Mesodermal cell (in vitro differentiated cells): ENCODE results near the gene FBXW11.

ENCODE experiments used
- H3K27ac ChIP-seq: 2 replicates; pipeline ENCODE4 v1.7.0; 2013; ENCODE audit warnings: mild to moderate bottlenecking, low read depth, low read length, moderate library complexity; ENCODE audit not compliant: severe bottlenecking
- H3K36me3 ChIP-seq: 2 replicates; pipeline ENCODE4 v1.7.1; 2013; ENCODE audit warnings: mild to moderate bottlenecking, low read length, moderate library complexity; ENCODE audit not compliant: control insufficient read depth, insufficient read depth
- H3K4me1 ChIP-seq: one replicate; pipeline ENCODE4 v1.7.1; 2013; ENCODE audit warnings: mild to moderate bottlenecking, low read length; ENCODE audit not compliant: insufficient read depth, control insufficient read depth, poor library complexity, severe bottlenecking
- H3K4me3 ChIP-seq: 2 replicates; pipeline ENCODE4 v1.7.0; 2013; ENCODE audit warnings: low read length, control low read depth, mild to moderate bottlenecking; ENCODE audit not compliant: insufficient read depth, poor library complexity, severe bottlenecking; ENCODE audit errors: extremely low read depth
- H3K9me3 ChIP-seq: 2 replicates; pipeline ENCODE4 v1.7.1; 2013; ENCODE audit warnings: mild to moderate bottlenecking, low read length, moderate library complexity; ENCODE audit not compliant: control insufficient read depth
- WGBS, 2 experiments: methylation state at CpG; one replicate each; pipeline ENCODE4 v1.1.5; 2013; ENCODE audit warnings: missing lambda C conversion rate in 2 of 2; ENCODE audit not compliant: insufficient coverage in 2 of 2; 5-methylcytosine and 5-hydroxymethylcytosine counted together

The FBXW11 gene

GRCh38 chr5:171851251-171851650 is 155.2 kb downstream of the FBXW11 start:
- no peak overlapping the region for H3K4me3 ChIP-seq
- no peak overlapping the region for H3K27ac ChIP-seq
- H3K9me3 ChIP-seq: no peaks in the 10 kb centered on the region
- WGBS, 2 experiments: 83 to 100% methylated on average over 1 of the region's 1 CpG
- peaks cover 4% of the 10 kb centered on the region for H3K36me3 ChIP-seq
- H3K4me1 ChIP-seq: no peaks in the 10 kb centered on the region

GRCh38 chr5:171850324-171850947 is 156.0 kb downstream of the FBXW11 start:
- Histone ChIP-seq H3K4me1 (no peaks in the 10 kb centered on the region), H3K27ac (no peak overlapping the region), H3K36me3 (no peaks in the 10 kb centered on the region), H3K4me3 (no peak overlapping the region), H3K9me3 (no peaks in the 10 kb centered on the region)
- WGBS, 2 experiments: 57 to 84% methylated on average over 2 to 5 of the region's 9 CpGs

- no peak overlapping the region for H3K27ac ChIP-seq
- WGBS, 2 experiments: 92 to 98% methylated on average over 6 to 10 of the region's 14 CpGs
- H3K36me3 ChIP-seq: no peaks in the 10 kb centered on the region
- H3K9me3 ChIP-seq: no peaks in the 10 kb centered on the region
- H3K4me1 ChIP-seq: no peaks in the 10 kb centered on the region
- H3K4me3 ChIP-seq: no peak overlapping the region
Measured at GRCh38 chr5:171849585-171850323, 156.7 kb downstream of the FBXW11 start.

GRCh38 chr5:171848911-171849520 is 157.4 kb downstream of the FBXW11 start:
- Histone ChIP-seq H3K9me3 (no peaks in the 10 kb centered on the region), H3K36me3 (no peaks in the 10 kb centered on the region), H3K4me1 (no peaks in the 10 kb centered on the region), H3K4me3 (no peak overlapping the region), H3K27ac (no peak overlapping the region)
- WGBS, 2 experiments: 94 to 100% methylated on average over 5 to 6 of the region's 6 CpGs

GRCh38 chr5:171848486-171848885 is 158.0 kb downstream of the FBXW11 start:
- no peak overlapping the region for H3K27ac ChIP-seq
- no peaks in the 10 kb centered on the region for H3K4me1 ChIP-seq
- 100% methylated on average over 3 of the region's 5 CpGs; no CpG with 5 or more reads in 1 of the 2 experiments for WGBS, 2 experiments
- no peak overlapping the region for H3K4me3 ChIP-seq
- no peaks in the 10 kb centered on the region for H3K36me3 ChIP-seq
- no peaks in the 10 kb centered on the region for H3K9me3 ChIP-seq

GRCh38 chr5:171848006-171848405 is 158.4 kb downstream of the FBXW11 start:
- no peaks in the 10 kb centered on the region for H3K9me3 ChIP-seq
- WGBS, 2 experiments: 85 to 88% methylated on average over 13 to 15 of the region's 15 CpGs
- no peaks in the 10 kb centered on the region for H3K36me3 ChIP-seq
- H3K4me1 ChIP-seq: no peaks in the 10 kb centered on the region
- no peak overlapping the region for H3K27ac ChIP-seq
- no peak overlapping the region for H3K4me3 ChIP-seq

GRCh38 chr5:171847026-171847425 is 159.4 kb downstream of the FBXW11 start:
- H3K36me3 ChIP-seq: no peaks in the 10 kb centered on the region
- no peaks in the 10 kb centered on the region for H3K4me1 ChIP-seq
- WGBS, 2 experiments: 100% methylated on average over 1 to 3 of the region's 3 CpGs
- no peak overlapping the region for H3K27ac ChIP-seq
- H3K9me3 ChIP-seq: no peaks in the 10 kb centered on the region
- H3K4me3 ChIP-seq: no peak overlapping the region

GRCh38 chr5:171846323-171846722 is 160.1 kb downstream of the FBXW11 start:
- H3K36me3 ChIP-seq: no peaks in the 10 kb centered on the region
- WGBS, 2 experiments: 92 to 97% methylated on average over 8 to 10 of the region's 10 CpGs
- no peaks in the 10 kb centered on the region for H3K4me1 ChIP-seq
- no peak overlapping the region for H3K27ac ChIP-seq
- no peaks in the 10 kb centered on the region for H3K9me3 ChIP-seq
- no peak overlapping the region for H3K4me3 ChIP-seq

GRCh38 chr5:171845857-171846256 is 160.6 kb downstream of the FBXW11 start:
- H3K9me3 ChIP-seq: no peaks in the 10 kb centered on the region
- H3K36me3 ChIP-seq: no peaks in the 10 kb centered on the region
- no peak overlapping the region for H3K4me3 ChIP-seq
- H3K27ac ChIP-seq: no peak overlapping the region
- 90 to 95% methylated on average over 2 to 3 of the region's 3 CpGs for WGBS, 2 experiments
- H3K4me1 ChIP-seq: no peaks in the 10 kb centered on the region

- no peaks in the 10 kb centered on the region for H3K36me3 ChIP-seq
- H3K4me3 ChIP-seq: no peak overlapping the region
- no peak overlapping the region for H3K27ac ChIP-seq
- no peaks in the 10 kb centered on the region for H3K9me3 ChIP-seq
- 91 to 100% methylated on average over 10 of the region's 11 CpGs for WGBS, 2 experiments
- no peaks in the 10 kb centered on the region for H3K4me1 ChIP-seq
Measured at GRCh38 chr5:171845040-171845630, 161.3 kb downstream of the FBXW11 start.
